ENCODE results near the gene IL2RA. TPM values are rescaled to one million over a fixed set of nuclear protein-coding genes. Genes with fewer than 3 reads are reported as not detected.
A peak's percentile ranks its signal among the peaks of the same experiment; 100 is the strongest.
"Not testable (repeated sequence)": the region's sequence is repeated elsewhere in the genome, so short reads cannot be mapped to it uniquely, and the experiment has no call there.

IL2RA gene
- total RNA-seq, 1 donor from 2014 or later = not detected

DNA sequence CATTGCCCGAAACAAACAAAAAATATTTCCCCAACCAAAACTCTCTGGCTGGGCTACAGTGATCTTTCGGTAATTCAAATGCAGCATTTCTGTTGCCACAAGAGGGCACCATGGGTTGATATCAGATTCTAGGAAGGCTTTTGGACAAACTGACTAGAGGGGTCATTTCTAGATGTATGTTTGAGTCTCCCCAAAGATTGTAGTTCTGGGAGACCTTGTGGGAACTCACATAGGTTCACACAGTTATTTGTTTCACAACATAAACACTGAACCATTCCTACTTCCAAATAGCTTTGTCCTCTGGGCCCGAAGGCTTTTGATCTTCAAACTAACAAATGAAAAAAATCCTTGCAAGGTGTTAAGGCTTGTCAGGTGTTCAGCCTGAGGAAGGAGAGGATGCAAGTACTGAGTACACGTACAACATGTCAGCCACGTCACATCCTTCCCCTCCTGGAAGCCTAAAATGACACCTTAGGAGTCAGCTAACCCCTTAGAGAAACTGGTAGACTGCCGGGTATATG lies 47.9 kb downstream of the IL2RA start:
- DNase-seq (ENCODE audit: low read depth in 2 of 2) = peak; percentile 51 to 69

DNA sequence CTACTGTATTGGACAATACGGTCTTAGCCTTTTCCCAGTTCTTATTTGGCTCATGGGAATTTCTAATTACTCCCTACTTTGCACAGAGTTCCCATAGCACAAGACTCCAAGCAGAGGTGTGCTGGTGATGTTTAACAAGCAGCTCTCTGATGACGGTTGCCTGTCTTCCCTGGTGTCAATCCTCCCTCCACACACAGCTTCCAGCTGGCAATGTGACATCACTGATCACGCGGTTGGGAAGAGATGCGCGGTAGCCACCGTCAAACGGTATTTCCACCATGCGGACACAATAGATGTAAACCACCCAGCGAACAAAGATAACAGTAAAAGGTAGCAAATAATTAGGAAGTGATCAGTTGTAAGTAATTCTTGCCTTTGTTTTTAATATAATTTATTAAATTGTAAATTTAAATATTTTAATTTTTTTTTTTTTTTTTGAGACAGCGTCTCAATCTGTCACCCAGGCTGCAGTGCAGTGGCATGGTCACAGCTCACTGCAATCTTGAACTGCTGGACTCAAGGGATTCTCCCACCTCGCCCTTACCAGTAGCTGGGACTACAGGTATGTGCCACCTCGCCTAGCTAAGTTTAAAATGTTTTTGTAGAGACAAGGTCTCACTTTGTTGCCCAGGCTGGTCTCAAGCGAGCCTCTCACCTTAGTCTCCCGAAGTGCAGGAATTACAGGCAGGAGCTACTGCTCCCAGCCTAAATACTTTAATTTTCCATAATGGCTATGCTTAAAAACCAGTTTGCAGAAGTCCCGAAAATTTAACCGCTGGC lies 48.6 kb downstream of the IL2RA start:
- DNase-seq (ENCODE audit: low read depth in 2 of 2) = no peak

DNA sequence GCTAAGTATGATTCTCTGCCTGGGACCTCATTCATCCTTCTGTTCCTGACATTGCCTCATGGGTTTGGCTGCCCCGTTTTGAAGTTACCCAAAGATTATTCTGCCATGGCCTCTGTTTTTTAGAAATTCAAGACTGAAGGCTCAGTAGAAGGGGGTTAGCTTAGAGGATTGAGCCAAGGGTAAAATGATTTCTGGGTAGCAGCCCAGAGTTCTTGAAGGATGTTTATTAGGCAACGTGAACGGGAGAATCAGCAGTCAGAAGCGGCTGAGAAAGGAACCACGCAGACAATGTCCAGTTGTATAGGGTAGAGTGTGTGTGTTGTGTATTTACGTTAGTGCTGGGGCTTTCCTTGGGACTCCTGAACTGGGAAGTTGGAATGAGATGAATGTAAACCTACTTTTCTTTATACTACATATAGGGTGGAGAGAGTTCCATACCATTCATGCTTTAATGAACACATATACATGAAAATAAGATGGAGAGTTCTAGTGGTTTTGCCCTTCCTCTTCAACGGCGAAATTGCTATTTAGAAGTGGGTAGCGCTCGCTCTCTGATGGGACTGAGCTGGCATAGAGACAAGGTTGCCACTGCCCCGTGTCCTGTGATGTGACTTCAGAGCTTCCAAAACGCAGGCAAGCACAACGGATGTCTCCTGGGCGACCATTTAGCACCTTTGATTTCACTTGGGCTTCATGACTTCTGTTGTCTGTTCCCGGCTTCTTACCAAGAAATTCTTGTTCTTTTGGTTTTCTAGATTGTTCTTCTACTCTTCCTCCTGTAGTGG lies 49.9 kb downstream of the IL2RA start:
- DNase-seq (ENCODE audit: low read depth in 2 of 2) = no peak

DNA sequence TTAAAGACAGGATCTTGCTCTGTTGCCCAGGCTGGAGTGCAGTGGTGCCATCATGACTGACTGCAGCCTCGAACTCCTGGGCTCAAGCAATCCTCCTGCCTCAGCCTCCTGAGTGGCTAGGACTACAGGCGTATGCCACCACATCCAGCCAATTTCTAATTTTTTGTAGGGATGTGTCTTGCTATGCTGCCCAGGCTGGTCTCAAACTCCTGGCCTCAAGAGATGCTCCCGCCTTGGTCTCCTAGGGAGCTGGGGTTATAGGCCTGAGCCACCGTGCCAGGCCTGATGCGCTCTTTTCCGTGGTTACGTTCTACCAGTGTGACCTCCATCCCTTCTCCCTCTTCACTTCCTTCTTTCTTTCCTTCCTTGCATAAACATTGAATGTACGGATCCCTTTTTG lies 50.6 kb downstream of the IL2RA start:
- no peak for DNase-seq (ENCODE audit: low read depth in 2 of 2)

DNA sequence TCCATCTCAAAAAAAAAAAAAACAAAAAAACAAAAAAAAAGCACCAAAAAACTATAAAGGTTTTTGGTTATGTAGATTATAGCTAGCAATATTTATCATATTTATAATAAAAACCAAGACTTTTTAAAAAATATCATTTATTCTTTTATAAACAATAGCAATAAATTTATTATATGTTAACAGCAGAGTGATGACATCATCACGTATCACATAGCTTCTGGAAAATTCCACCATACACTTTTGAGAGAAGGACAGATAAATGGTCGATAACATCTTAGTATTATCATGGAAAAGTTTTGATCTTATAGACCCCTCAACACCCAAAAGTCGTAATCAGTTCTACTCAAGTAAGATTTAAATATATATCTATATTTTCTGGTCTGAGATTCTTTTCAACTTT lies 51.6 kb downstream of the IL2RA start:
- no peak for DNase-seq (ENCODE audit: low read depth in 2 of 2)

DNA sequence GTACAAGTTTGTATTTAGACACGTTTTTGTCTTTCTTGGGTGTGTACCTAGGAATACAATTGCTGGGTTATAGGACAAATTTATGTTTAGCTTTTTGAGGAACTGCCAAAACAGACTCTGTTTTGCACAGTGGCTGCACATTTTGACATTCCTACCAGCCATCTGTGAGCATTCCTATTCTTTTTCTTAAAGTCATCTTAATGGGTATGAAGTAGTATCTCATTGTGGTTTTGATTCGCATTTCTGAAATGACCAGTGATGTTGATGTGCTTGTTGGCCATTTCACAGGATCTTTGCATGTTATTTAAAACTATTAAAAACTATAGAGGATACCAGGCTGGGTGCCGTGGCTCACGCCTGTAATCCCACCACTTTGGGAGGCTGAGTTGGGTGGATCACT lies 52.2 kb downstream of the IL2RA start:
- DNase-seq (ENCODE audit: low read depth in 2 of 2) = no peak

DNA sequence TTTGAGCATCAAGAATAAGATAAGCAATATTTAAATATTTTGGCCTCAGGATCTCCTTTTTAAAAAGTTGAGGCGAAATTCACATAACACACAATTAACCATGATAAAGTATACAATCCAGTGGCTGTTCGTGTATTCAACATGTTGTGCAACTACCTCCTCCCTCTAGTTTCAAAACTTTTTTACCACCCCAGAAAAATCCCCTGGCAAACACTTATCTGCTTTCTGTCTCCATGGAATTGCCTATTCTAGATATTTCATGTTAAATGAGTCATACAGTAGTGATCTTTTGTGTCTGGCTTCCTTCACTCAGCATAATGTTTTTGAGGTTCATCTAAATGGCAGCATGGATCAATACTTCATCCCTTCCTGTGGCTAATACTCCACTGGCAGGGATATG lies 53.0 kb downstream of the IL2RA start:
- DNase-seq (ENCODE audit: low read depth in 2 of 2) = no peak

DNA sequence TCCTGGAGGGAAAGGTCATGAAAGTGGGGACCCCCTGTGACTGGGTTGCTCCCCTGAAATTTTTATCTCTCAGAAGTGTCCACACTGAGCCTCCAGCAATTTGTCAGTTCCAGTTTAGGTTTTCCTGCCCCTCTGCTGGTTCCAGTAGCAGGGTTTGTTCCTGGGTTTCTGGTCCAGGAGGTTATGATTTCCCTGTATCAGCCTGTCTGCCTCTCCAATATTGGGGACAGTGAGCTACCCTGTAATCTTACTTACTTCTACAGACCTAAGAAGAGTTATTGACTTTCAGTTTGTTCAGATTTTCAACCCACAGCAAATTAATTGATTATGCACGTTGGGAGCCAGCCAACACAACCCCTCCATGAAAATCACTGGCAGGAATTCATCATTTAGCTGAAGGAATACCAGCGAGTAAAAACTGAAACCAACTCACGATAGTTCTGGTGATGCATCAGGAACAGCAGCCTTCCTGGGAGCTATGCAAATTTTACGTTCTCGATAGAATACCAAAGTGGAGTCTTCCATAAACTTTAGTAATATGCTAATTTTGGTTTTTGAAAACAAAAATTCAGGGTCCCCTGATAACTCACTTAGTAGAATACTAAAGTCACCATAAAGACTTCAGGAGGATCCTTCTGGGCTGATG lies 53.5 kb downstream of the IL2RA start:
- no peak for DNase-seq (ENCODE audit: low read depth in 2 of 2)

DNA sequence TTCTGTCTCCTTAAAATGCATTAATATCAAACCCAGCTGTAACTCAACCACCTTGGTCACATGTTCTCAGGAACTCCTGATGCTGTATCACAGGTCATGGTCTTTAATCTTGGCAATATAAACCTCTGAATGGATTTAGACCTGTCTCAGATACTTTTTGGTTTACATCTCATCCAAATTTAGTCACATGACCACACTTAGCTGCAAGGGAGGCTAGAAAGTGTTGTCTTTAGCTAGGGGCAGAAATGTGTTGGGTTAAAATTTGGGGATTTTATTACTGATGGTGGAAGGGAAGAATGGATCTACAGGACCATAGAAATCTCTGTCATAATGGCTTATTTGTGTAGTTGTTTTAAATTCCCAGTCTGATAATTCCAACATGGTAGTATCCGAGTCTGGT lies 55.2 kb downstream of the IL2RA start:
- no peak for DNase-seq (ENCODE audit: low read depth in 2 of 2)

DNA sequence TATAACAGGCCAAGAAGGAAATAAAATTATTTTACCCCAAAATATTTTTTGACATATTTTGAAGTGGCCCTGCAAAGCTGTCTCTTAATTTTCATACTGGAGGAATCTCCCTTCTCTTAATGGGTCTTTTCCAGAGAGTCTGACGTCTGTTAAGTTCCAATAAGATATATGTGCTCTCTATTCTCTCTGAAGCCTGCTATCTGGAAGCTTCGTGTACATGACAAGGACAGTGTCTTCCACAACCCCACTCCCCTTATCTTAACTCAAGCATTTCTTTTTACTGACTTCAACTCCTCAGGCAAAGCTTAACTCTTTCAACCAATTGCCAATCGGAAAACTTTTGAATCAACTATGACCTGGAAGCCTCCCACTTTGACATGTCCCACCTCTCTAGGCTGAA lies 55.6 kb downstream of the IL2RA start:
- no peak for DNase-seq (ENCODE audit: low read depth in 2 of 2)

DNA sequence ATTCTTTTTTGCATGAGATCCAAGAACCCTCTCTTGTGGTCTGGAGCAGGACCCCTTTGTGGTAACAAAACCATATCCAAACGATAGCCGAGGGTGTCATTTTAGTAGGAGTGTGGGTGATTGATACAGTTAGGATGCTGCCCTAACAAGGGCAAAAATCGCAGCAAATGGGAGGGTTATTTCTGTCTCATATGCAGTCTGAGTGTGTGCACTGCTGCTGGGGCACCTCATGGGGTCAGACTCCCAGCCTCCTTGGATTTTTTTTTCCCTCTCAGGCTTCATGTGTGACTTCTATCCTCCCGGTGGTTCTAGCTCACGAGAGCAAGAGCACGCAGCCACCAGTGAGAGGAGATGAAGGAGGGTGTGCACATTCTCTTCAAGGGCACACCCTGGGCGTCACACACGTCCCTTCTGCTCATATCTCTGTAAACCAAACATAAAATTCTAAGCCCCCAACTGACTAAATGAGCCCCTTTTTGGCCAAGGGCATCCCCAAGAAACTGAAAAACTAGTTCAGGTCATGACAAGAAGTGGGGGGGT lies 56.2 kb downstream of the IL2RA start:
- no peak for DNase-seq (ENCODE audit: low read depth in 2 of 2)

DNA sequence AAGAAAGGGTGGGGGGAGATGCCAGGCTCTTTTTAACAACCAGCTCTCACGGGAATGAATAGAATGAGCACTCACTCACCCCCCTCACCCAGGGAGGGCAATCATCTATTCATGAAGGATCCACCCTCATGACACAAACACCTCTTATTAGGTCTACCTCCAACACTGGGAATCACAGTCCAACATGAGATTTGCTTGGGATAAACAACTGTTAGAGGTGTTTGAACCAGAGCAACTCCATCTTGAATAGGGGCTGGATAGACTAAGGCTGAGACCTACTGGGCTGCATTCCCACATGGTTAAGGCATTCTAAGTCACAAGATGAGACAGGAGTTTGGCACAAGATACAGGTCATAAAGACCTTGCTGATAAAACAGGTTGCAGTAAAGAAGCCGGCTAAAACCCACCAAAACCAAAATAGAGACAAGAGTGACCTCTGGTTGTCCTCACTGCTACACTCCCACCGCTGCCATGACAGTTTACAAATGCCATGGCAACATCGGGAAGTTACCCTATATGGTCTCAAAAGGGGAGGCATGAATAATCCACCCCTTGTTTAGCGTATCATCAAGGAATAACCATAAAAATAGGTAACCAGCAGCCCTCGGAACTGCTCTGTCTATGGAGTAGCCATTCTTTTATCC lies 56.9 kb downstream of the IL2RA start:
- DNase-seq (ENCODE audit: low read depth in 2 of 2) = not testable (repeated sequence)

DNA sequence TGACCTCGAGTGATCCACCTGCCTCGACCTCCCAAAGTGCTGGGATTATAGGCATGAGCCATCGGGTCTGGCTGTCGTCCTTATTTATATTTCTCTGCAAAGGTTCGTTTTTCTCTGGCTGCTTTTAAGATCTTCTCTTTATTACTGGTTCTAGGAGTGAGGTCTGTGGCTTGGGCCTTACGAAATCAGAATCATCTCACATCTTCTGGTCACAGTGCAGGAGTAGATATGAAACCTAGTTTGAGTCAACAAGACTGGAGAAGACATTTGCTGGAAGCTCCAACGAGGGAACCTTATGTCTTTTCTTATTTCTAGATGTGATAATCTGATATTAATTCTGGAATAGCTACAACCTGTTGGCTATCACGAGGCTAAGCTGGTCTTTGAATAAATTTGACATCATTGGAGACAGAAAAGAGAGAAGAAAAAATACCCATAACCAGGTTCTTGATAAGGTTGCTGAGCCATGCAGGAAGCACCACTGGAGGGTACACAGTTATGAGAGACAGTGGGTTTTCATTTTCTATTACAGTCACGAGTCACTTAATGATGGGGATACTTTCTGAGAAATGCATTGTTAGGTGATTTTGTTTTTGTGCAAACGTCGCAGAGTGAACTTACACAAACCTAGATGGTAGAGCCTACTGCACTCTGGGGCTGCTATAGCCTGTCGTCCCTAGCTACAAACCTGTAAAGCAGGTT lies 59.2 kb downstream of the IL2RA start:
- no peak for DNase-seq (ENCODE audit: low read depth in 2 of 2)

DNA sequence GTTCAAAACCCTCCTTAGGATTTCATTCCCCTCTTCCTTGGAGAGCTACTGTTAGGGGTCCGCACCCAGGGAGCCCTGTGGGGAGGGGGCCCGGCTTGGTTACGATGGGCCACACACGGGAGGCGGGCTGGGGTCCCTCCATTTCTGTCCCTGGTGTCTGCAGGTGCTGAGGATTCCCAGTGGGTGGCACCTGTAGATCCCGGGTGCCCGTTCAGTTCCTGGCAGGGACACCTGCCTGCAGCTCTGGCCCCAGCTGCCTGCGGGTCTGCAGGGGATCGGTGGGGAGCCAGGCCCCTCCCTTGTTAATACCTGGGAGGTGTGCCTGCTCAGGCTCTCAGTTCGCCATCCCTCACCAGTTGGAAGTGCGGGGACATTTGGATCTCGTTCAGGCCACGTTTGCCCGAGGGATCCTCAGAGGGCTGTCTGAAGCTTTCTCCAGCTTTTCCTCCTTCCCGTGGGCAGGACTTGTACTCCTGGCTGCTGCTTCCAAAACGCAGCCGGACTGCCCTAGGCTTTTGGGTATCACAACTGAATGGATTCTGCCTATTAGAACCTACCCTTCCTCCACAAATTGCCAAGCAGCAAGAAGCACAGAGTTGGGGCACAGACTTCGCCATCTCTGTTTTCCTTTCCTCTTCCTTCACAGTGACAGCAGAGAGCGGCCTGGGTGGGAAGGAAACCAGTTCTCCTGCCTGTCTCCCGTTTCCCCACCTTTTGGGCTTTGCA lies 62.6 kb downstream of the IL2RA start:
- no peak for DNase-seq (ENCODE audit: low read depth in 2 of 2)

DNA sequence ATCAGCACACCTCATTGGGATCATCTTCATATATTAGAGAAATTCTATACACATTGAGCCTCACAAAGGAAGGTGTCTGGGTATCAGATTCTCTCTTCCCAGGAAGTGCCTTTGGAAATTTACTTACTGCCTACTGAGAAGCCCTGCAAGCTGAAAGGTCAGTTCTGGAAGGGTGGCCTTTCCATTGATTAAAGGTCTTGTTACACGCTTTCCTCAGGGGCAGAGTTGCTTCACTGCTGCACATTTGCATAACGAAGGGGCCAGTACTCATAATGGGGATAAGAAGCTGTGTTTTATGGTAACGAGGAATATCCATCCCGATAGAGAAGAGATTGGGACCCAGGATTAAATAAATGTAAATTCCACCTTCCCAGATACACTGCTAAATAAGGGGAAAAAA lies 65.5 kb downstream of the IL2RA start:
- DNase-seq (ENCODE audit: low read depth in 2 of 2) = no peak

DNA sequence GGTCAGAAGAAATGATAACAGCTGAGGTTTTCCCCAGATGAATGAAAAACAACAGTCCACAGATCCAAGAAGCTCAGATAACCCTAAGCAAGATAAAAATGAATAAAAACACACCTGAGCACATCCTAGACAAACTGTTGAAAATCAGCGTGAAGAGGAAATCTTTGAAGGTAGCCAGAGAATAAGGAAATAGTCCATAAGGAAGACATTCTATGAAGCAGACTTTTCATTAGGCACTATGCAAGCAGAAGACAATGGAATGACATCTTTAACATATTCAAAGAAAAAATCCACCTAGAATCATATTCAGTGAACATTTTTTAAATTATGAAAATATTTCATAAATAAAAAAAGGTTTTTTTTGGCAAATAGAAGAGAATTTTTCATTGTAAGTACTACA lies 69.8 kb downstream of the IL2RA start:
- no peak for DNase-seq (ENCODE audit: low read depth in 2 of 2)

DNA sequence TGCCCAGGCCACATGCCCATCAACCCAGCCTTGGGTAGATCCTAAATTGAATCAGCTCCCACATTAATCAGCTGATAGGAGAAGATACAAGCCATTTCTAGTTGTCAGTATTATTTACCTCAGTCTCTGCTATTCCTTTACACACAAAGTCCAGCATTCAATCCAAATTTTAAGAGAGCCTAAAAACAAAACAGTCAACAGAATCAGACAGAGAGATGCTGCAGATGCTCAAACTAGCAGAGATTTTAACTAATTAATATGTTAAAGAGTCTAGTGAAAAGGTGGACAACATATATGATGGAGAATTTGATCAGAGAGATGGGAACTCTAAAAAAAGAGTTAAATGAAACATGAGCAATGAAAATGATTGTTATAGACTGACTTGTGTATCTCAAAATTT lies 70.5 kb downstream of the IL2RA start:
- no peak for DNase-seq (ENCODE audit: low read depth in 2 of 2)

DNA sequence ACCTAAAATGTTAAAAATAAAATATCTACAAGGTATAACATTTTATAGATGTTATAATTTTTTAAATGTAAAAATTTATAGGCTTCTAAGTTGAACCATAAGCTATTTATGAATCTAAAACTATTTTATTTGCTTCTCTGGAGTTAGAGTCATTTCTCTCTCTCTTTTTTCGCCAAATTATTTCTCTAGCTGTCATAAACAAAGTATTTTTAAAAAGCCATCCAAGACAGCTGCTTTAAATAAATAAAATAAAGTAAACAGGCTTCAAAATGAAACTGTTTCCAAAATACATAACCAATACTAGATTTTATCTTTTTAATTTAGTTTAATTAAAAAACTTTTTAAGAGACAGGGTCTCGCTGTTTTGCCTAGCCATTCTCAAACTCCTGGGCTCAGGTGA lies 72.4 kb downstream of the IL2RA start:
- DNase-seq (ENCODE audit: low read depth in 2 of 2) = no peak

DNA sequence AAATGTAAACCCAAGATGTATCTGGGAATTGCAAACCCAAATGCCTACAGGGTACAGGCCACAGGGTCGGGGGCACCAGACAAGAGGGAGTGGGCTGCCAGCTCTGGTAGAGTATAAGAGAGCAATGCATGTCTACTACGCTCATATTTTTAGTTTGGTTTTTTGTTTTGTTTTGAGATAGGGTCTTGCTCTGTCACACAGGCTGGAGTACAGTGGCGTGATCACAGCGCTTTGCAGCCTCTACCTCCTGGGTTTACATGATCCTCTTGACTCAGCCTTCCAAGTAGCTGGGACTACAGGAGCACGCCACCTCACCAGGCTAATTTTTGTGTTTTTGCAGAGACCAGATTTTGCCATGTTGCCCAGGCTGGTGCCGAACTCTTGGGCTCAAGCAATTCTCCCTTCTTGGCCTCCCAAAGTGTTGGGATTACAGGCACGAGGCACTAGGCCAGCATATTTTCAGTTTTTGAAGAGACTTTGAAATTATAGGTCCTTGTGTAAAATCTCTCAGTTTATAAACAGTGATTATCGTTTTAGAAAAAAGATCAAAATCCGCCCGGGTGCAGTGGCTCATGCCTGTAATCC lies 73.7 kb downstream of the IL2RA start:
- DNase-seq (ENCODE audit: low read depth in 2 of 2) = no peak

DNA sequence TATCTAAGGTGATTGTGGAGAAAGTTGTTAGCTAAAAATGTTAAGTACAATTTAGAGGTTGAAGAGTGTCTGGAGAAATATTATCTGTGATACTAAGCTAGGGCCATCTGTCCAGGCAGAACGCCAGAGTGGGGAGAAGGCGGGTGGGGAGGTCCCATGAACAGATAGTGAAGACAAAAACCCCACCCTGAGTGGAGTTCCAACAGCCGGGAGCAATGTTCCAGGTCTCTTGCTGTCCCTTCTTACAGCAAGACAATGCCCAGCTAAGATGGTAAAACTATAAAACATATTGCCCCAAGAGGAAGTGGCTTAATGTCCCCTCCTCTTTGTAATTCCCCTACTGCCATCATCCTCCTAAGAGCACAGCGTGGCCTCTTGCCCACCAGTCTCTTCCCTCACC lies 74.4 kb downstream of the IL2RA start:
- no peak for DNase-seq (ENCODE audit: low read depth in 2 of 2)
